SK-N-SH (cell line): ENCODE data around the gene SGPL1. TPM values are rescaled to one million over a fixed set of nuclear protein-coding genes. Genes with fewer than 3 reads are reported as not detected.
A peak's percentile ranks its signal among the peaks of the same experiment; 100 is the strongest.

ENCODE experiments used
- CTCF ChIA-PET: fragments of 300-600, 350-600 bp; formaldehyde crosslinking; extraction: SDS; loops from one replicate; lab custom pipeline; 2021; lab: Yijun Ruan, JAX
- POLR2A ChIA-PET: fragments of 350-600 bp; sonication (Branson Sonifier 250); formaldehyde crosslinking; extraction: SDS; loops from one replicate; lab custom pipeline; 2020; ENCODE audit warnings: antibody characterized with exemption, inconsistent platforms; lab: Yijun Ruan, JAX
- DNase-seq: peaks from one replicate; pipeline ENCODE4 v3.0.0; 2012
- H2AFZ ChIP-seq: fragments of 200-600 bp; sonication (generic); 2 replicates; pipeline ENCODE4 v1.8.1; 2016; ENCODE audit warnings: antibody characterized with exemption, mild to moderate bottlenecking, low read depth
- H3F3A ChIP-seq: fragments of 200-600 bp; sonication (generic); replicated peaks from 2 replicates; pipeline ENCODE3; 2016; ENCODE audit warnings: antibody characterized with exemption, mild to moderate bottlenecking; ENCODE audit not compliant: insufficient read depth
- H3K27ac ChIP-seq, 2 experiments: fragments of 200-500 bp in 1 of 2; fragments of 200-600 bp in 1 of 2; sonication (Bioruptor generic) in 1 of 2; sonication (generic), shearing (Covaris generic) in 1 of 2; 2 replicates each; pipeline versions ENCODE4 v1.5.1 to v1.6.1; 2014 to 2016; ENCODE audit warnings: low read depth in 2 of 2, inconsistent platforms in 1 of 2, low read length in 1 of 2, mild to moderate bottlenecking in 1 of 2, mixed read lengths in 1 of 2
- H3K27me3 ChIP-seq: fragments of 200-600 bp; sonication (generic), shearing (Covaris generic); 2 replicates; pipeline ENCODE4 v1.6.1; 2016; ENCODE audit warnings: mixed run types; ENCODE audit not compliant: insufficient read depth
- H3K36me3 ChIP-seq, 2 experiments: fragments of 200-500 bp in 1 of 2; fragments of 200-600 bp in 1 of 2; sonication (Bioruptor generic) in 1 of 2; sonication (generic) in 1 of 2; replicated peaks in 1 of 2; 2 replicates each; pipeline versions ENCODE3 to v1.5.1; 2014 to 2016; ENCODE audit warnings: low read length in 1 of 2, mild to moderate bottlenecking in 1 of 2; ENCODE audit not compliant: insufficient read depth in 2 of 2, control insufficient read depth in 1 of 2
- H3K4me1 ChIP-seq, 2 experiments: fragments of 200-500 bp in 1 of 2; fragments of 200-600 bp in 1 of 2; sonication (Bioruptor generic) in 1 of 2; sonication (generic), shearing (Covaris generic) in 1 of 2; 2 replicates each; pipeline versions ENCODE4 v1.5.1 to v1.6.1; 2014 to 2016; ENCODE audit warnings: low read depth in 1 of 2, low read length in 1 of 2, mixed run types in 1 of 2; ENCODE audit not compliant: insufficient read depth in 2 of 2, control insufficient read depth in 1 of 2
- H3K4me2 ChIP-seq: fragments of 200-600 bp; sonication (generic), shearing (Covaris generic); 2 replicates; pipeline ENCODE4 v1.6.1; 2017; ENCODE audit warnings: mixed run types
- H3K4me3 ChIP-seq, 2 experiments: fragments of 200-500 bp in 1 of 2; fragments of 200-600 bp in 1 of 2; sonication (Bioruptor generic) in 1 of 2; sonication (generic), shearing (Covaris generic) in 1 of 2; 2 replicates each; pipeline versions ENCODE4 v1.5.1 to v1.8.1; 2014 to 2016; ENCODE audit warnings: low read depth in 2 of 2, inconsistent platforms in 1 of 2, low read length in 1 of 2, mild to moderate bottlenecking in 1 of 2, mixed read lengths in 1 of 2, moderate library complexity in 1 of 2
- H3K79me2 ChIP-seq: fragments of 200-600 bp; sonication (generic); 2 replicates; pipeline ENCODE4 v1.8.1; 2017; ENCODE audit warnings: mild to moderate bottlenecking; ENCODE audit not compliant: insufficient read depth
- H3K9ac ChIP-seq: fragments of 200-600 bp; sonication (generic); 2 replicates; pipeline ENCODE4 v1.6.1; 2017; ENCODE audit warnings: mixed run types
- H3K9me2 ChIP-seq: fragments of 200-600 bp; sonication (generic); 2 replicates; pipeline ENCODE4 v1.6.1; 2017; ENCODE audit warnings: mixed run types
- H3K9me3 ChIP-seq: fragments of 200-600 bp; sonication (generic); 2 replicates; pipeline ENCODE4 v1.6.1; 2017; ENCODE audit warnings: mixed run types, mild to moderate bottlenecking, moderate library complexity
- H4K20me1 ChIP-seq: fragments of 200-600 bp; sonication (generic); 2 replicates; pipeline ENCODE4 v1.6.1; 2017; ENCODE audit warnings: mild to moderate bottlenecking, mixed run types; ENCODE audit not compliant: insufficient read depth
- CHD2 ChIP-seq: fragments of 150-350 bp; IDR thresholded peaks from 2 replicates; pipeline ENCODE4 v1.6.1; 2018; ENCODE audit warnings: low read length; ENCODE audit not compliant: partially characterized antibody
- ELF1 ChIP-seq: IDR thresholded peaks from 2 replicates; pipeline ENCODE4 v1.4.0; 2012
- EZH2phosphoT487 ChIP-seq: fragments of 200-600 bp; sonication (generic); IDR thresholded peaks from 2 replicates; pipeline ENCODE4 v1.6.1; 2017; ENCODE audit warnings: low read depth, mixed run types, mild to moderate bottlenecking, antibody characterized with exemption, moderate library complexity, borderline replicate concordance
- FOXM1 ChIP-seq: IDR thresholded peaks from 2 replicates; pipeline ENCODE4 v1.4.0; 2012; ENCODE audit warnings: low read depth, mild to moderate bottlenecking
- GABPA ChIP-seq: IDR thresholded peaks from 2 replicates; pipeline ENCODE4 v1.4.0; 2012; ENCODE audit warnings: low read depth, mild to moderate bottlenecking
- JUND ChIP-seq: IDR thresholded peaks from 2 replicates; pipeline ENCODE4 v1.4.0; 2012
- MAX ChIP-seq: IDR thresholded peaks from 2 replicates; pipeline ENCODE4 v1.4.0; 2012; ENCODE audit warnings: low read depth
- NRF1 ChIP-seq: IDR thresholded peaks from 2 replicates; pipeline ENCODE4 v1.6.1; 2012; ENCODE audit warnings: low read depth, mild to moderate bottlenecking, low read length
- POLR2AphosphoS5 ChIP-seq: IDR thresholded peaks from 2 replicates; pipeline ENCODE4 v1.6.1; 2012; ENCODE audit warnings: low read depth, low read length
- RCOR1 ChIP-seq: fragments of 150-350 bp; IDR thresholded peaks from 2 replicates; pipeline ENCODE4 v1.6.1; 2017; ENCODE audit warnings: antibody characterized with exemption, low read length
- RFX5 ChIP-seq: IDR thresholded peaks from 2 replicates; pipeline ENCODE4 v1.6.1; 2012; ENCODE audit warnings: mild to moderate bottlenecking, improper control_type of control experiment, low read length
- SMC3 ChIP-seq: IDR thresholded peaks from 2 replicates; pipeline ENCODE4 v1.6.1; 2012; ENCODE audit warnings: low read depth, low read length, improper control_type of control experiment
- TAF1 ChIP-seq: IDR thresholded peaks from 2 replicates; pipeline ENCODE4 v1.6.1; 2012; ENCODE audit warnings: low read depth, mild to moderate bottlenecking, low read length, moderate library complexity, borderline replicate concordance
- YY1 ChIP-seq: IDR thresholded peaks from 2 replicates; pipeline ENCODE4 v1.4.0; 2012; ENCODE audit warnings: low read depth, mild to moderate bottlenecking
- WGBS: methylation state at CpG from one replicate; pipeline ENCODE4 v1.1.6; 2017; ENCODE audit warnings: low lambda C conversion rate; 5-methylcytosine and 5-hydroxymethylcytosine counted together
- polyA plus RNA-seq, 3 experiments: library from polyadenylated mRNA; depleted of rRNA; stranded (reverse); fragments of >200 nt; gene quantifications; 2 replicates each; pipeline ENCODE4 v1.2.3, GENCODE V29; 2012
- TF ChIP-seq, protein P1 (sequence below): fragments of 150-350 bp; IDR thresholded peaks from 2 replicates; pipeline ENCODE4 v1.6.1; 2017; ENCODE audit warnings: antibody characterized with exemption, low read length, low read depth, borderline replicate concordance
- TF ChIP-seq, protein P2 (sequence below): IDR thresholded peaks from 2 replicates; pipeline ENCODE4 v1.6.1; 2012; ENCODE audit warnings: mild to moderate bottlenecking, low read depth, low read length, moderate library complexity
- TF ChIP-seq, protein P3 (sequence below): fragments of 150-350 bp; IDR thresholded peaks from 2 replicates; pipeline ENCODE4 v1.6.1; 2016; ENCODE audit warnings: mild to moderate bottlenecking, low read depth, low read length
- TF ChIP-seq, protein P4 (sequence below): fragments of 200-600 bp; sonication (generic); IDR thresholded peaks from 2 replicates; pipeline ENCODE4 v1.6.1; 2017; ENCODE audit warnings: antibody characterized with exemption, mild to moderate bottlenecking, moderate library complexity

SGPL1 gene
- polyA plus RNA-seq, 1 of the 3 experiments (the other 2 are of a cell fraction): 11.8 TPM

DNA sequence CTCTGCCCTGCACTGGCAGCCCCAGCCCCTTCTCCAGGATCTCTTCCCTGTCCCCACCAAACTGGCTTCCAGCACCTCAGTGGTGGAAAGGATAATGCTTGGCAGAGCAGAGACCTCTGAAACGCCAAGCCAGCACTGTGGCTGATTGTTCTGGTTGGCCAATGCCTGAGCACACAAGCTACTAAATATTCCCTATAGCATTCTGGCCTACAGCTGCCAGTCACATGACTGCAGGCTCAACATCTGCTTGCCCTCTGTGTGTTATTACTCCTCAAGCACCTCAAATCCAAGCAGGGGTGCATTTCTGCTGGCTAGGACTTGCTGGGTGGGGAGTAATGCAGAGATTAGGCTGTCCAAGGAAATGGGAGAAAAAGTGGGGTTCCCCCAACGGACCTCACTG, 36.7 kb upstream of the SGPL1 start:
- Histone ChIP-seq H3K79me2 (no peaks in the 10 kb centered on the region), H4K20me1 (no peaks in the 10 kb centered on the region), H3K4me3 (no peak overlapping the region), H3F3A (no peaks in the 10 kb centered on the region), H3K4me2 (no peak overlapping the region), H3K9ac (no peak overlapping the region), H2AFZ (no peak overlapping the region), H3K27me3 (0 out of 2 replicates have a peak, but pooled peaks cover 8% of the 10 kb centered on the region), H3K9me3 (no peaks in the 10 kb centered on the region), H3K9me2 (no peaks in the 10 kb centered on the region), H3K27ac (no peak overlapping the region; a peak in 1 of 4 replicates), H3K36me3 (no peaks in the 10 kb centered on the region), H3K4me1 (peaks cover 0 to 10% of the 10 kb centered on the region in 2 experiments; a peak in 1 of 4 replicates)
- ChIA-PET CTCF (interaction anchor here (0.8 to 1.0 kb wide), 2 partner anchors 19 to 229 kb away, joined by 3 read pairs; no protein-coding TSS in a partner anchor), POLR2A (interaction anchor here (0.9 kb wide), 1 partner anchor 91 kb away, joined by 3 read pairs; no protein-coding TSS in a partner anchor)
- TF ChIP-seq, protein P1, sequence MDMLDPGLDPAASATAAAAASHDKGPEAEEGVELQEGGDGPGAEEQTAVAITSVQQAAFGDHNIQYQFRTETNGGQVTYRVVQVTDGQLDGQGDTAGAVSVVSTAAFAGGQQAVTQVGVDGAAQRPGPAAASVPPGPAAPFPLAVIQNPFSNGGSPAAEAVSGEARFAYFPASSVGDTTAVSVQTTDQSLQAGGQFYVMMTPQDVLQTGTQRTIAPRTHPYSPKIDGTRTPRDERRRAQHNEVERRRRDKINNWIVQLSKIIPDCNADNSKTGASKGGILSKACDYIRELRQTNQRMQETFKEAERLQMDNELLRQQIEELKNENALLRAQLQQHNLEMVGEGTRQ: no peak
- TF ChIP-seq POLR2AphosphoS5 (no peak), ELF1 (no peak), TAF1 (no peak), MAX (no peak), NRF1 (no peak), JUND (no peak), FOXM1 (no peak), SMC3 (no peak), GABPA (no peak), CHD2 (no peak), EZH2phosphoT487 (no peak), RCOR1 (no peak), RFX5 (no peak), YY1 (no peak)
- TF ChIP-seq, protein P2, sequence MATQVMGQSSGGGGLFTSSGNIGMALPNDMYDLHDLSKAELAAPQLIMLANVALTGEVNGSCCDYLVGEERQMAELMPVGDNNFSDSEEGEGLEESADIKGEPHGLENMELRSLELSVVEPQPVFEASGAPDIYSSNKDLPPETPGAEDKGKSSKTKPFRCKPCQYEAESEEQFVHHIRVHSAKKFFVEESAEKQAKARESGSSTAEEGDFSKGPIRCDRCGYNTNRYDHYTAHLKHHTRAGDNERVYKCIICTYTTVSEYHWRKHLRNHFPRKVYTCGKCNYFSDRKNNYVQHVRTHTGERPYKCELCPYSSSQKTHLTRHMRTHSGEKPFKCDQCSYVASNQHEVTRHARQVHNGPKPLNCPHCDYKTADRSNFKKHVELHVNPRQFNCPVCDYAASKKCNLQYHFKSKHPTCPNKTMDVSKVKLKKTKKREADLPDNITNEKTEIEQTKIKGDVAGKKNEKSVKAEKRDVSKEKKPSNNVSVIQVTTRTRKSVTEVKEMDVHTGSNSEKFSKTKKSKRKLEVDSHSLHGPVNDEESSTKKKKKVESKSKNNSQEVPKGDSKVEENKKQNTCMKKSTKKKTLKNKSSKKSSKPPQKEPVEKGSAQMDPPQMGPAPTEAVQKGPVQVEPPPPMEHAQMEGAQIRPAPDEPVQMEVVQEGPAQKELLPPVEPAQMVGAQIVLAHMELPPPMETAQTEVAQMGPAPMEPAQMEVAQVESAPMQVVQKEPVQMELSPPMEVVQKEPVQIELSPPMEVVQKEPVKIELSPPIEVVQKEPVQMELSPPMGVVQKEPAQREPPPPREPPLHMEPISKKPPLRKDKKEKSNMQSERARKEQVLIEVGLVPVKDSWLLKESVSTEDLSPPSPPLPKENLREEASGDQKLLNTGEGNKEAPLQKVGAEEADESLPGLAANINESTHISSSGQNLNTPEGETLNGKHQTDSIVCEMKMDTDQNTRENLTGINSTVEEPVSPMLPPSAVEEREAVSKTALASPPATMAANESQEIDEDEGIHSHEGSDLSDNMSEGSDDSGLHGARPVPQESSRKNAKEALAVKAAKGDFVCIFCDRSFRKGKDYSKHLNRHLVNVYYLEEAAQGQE: no peak
- TF ChIP-seq, protein P3, sequence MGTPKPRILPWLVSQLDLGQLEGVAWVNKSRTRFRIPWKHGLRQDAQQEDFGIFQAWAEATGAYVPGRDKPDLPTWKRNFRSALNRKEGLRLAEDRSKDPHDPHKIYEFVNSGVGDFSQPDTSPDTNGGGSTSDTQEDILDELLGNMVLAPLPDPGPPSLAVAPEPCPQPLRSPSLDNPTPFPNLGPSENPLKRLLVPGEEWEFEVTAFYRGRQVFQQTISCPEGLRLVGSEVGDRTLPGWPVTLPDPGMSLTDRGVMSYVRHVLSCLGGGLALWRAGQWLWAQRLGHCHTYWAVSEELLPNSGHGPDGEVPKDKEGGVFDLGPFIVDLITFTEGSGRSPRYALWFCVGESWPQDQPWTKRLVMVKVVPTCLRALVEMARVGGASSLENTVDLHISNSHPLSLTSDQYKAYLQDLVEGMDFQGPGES: no peak
- TF ChIP-seq, protein P4, sequence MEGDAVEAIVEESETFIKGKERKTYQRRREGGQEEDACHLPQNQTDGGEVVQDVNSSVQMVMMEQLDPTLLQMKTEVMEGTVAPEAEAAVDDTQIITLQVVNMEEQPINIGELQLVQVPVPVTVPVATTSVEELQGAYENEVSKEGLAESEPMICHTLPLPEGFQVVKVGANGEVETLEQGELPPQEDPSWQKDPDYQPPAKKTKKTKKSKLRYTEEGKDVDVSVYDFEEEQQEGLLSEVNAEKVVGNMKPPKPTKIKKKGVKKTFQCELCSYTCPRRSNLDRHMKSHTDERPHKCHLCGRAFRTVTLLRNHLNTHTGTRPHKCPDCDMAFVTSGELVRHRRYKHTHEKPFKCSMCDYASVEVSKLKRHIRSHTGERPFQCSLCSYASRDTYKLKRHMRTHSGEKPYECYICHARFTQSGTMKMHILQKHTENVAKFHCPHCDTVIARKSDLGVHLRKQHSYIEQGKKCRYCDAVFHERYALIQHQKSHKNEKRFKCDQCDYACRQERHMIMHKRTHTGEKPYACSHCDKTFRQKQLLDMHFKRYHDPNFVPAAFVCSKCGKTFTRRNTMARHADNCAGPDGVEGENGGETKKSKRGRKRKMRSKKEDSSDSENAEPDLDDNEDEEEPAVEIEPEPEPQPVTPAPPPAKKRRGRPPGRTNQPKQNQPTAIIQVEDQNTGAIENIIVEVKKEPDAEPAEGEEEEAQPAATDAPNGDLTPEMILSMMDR: no peak
- peak; percentile 19 for DNase-seq
- 46% methylated on average over 2 of the region's 2 CpGs for WGBS
